Upper lobe of left lung (tissue), 4 donors: Measurements from ENCODE around the gene CCM2.

Experiments used
- CTCF ChIP-seq, 6 experiments: fragments of 450-650 bp in 4 of 6; fragments of 200-600 bp in 2 of 6; sonication (generic) in 2 of 6; IDR thresholded peaks; one replicate each; pipeline ENCODE4 v1.5.1; 2016 to 2019; ENCODE audit warnings: antibody characterized with exemption in 6 of 6
- POLR2AphosphoS5 ChIP-seq, 2 donors: sonication (generic); formaldehyde crosslinking; IDR thresholded peaks; one replicate each; pipeline ENCODE4 v1.5.1; 2017; ENCODE audit warnings: antibody characterized with exemption in 2 of 2

- TF ChIP-seq CTCF (IDR thresholded peaks at IDR 0.05) (no peak), POLR2AphosphoS5 (IDR thresholded peaks at IDR 0.05) (no peak)
Observed at GRCh38 chr7:45076946-45077345, 76.9 kb downstream of the CCM2 start.
